ENCODE data around the gene AGR2. TPM values are rescaled to one million over a fixed set of nuclear protein-coding genes. Genes with fewer than 3 reads are reported as not detected.

The AGR2 gene
- total and polyA plus RNA-seq, 10 of the 15 experiments (the other 5 are each of a cell fraction or from before 2014, with no cell fraction given) = 0.67 TPM; not detected in 9

DNA sequence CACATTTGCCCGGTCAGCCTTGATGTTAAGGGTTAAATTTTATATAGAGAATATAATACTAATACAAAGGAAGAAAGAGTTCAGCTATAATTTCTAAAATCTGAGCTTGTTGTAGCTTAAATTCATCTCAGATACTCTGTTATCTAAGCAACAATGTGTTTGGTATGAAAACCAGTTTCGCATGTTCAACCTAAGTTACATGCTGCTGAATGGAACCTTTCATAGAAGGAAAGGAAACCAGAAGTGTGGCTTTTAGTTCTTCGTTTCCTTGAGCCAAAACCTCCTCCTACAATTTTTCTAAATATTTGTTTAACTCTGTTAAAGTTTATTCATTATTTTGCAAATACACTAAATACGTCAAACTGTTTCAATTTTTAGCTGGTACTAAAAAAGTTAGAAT, 18.5 kb downstream of the AGR2 start:
- ChIA-PET POLR2A (no interaction called here), SMC1A (ENCODE audit: uncharacterized antibody, unreplicated experiment) (interaction anchor here (0.8 kb wide), 1 partner anchor 12 kb away, joined by 3 read pairs; no protein-coding TSS in a partner anchor), RAD21 (ENCODE audit: unreplicated experiment) (no interaction called here), CTCF (no interaction called here)
- H3K36me3 ChIP-seq (ENCODE audit: control insufficient read depth in 2 of 2, insufficient read depth in 2 of 2, low read length in 1 of 2) = no peaks in the 10 kb centered on the region
- no peaks in the 10 kb centered on the region for H3K79me2 ChIP-seq (ENCODE audit: control insufficient read depth, insufficient read depth, low read length)
- no peaks in the 10 kb centered on the region for H4K20me1 ChIP-seq (ENCODE audit: control insufficient read depth, insufficient read depth)
- WGBS (ENCODE audit: insufficient coverage, insufficient replicate concordance, low lambda C conversion rate, missing lambda C conversion rate) = 34% methylated on average over 4 of the region's 4 CpGs
- no peaks in the 10 kb centered on the region for H3K4me1 ChIP-seq (ENCODE audit: control insufficient read depth, insufficient read depth, low read length)
- no peak overlapping the region for H3K4me2 ChIP-seq (ENCODE audit: control insufficient read depth, insufficient read depth)
- BruUV-seq (replicated peaks) = no TSS peak
- H3K9me3 ChIP-seq (replicated peaks; ENCODE audit: control insufficient read depth, insufficient read depth, low read length) = no peaks in the 10 kb centered on the region
- intact Hi-C loops (cut with micrococcal nuclease; ENCODE audit: unreplicated experiment) (no loop called here), in situ Hi-C loops (cut with MboI) (no loop called here)
- H3K9ac ChIP-seq (ENCODE audit: control insufficient read depth, insufficient read depth, low read length) = no peak overlapping the region
- H3K27ac ChIP-seq (ENCODE audit: control insufficient read depth, insufficient read depth) = no peak overlapping the region
- no peak for FAIRE-seq
- H3K4me3 ChIP-seq = no peak overlapping the region
- ATAC-seq = no peak
- TF ChIP-seq PKNOX1 (IDR thresholded peaks at IDR 0.05) = no peak
- TF ChIP-seq CREM (IDR thresholded peaks at IDR 0.05; ENCODE audit: low read depth) = no peak
- TF ChIP-seq ZBED1 (IDR thresholded peaks at IDR 0.05; ENCODE audit: borderline replicate concordance) = no peak
- no peak for TF ChIP-seq CBX5 (IDR thresholded peaks at IDR 0.05; ENCODE audit: low read depth)
- TF ChIP-seq, protein P1, sequence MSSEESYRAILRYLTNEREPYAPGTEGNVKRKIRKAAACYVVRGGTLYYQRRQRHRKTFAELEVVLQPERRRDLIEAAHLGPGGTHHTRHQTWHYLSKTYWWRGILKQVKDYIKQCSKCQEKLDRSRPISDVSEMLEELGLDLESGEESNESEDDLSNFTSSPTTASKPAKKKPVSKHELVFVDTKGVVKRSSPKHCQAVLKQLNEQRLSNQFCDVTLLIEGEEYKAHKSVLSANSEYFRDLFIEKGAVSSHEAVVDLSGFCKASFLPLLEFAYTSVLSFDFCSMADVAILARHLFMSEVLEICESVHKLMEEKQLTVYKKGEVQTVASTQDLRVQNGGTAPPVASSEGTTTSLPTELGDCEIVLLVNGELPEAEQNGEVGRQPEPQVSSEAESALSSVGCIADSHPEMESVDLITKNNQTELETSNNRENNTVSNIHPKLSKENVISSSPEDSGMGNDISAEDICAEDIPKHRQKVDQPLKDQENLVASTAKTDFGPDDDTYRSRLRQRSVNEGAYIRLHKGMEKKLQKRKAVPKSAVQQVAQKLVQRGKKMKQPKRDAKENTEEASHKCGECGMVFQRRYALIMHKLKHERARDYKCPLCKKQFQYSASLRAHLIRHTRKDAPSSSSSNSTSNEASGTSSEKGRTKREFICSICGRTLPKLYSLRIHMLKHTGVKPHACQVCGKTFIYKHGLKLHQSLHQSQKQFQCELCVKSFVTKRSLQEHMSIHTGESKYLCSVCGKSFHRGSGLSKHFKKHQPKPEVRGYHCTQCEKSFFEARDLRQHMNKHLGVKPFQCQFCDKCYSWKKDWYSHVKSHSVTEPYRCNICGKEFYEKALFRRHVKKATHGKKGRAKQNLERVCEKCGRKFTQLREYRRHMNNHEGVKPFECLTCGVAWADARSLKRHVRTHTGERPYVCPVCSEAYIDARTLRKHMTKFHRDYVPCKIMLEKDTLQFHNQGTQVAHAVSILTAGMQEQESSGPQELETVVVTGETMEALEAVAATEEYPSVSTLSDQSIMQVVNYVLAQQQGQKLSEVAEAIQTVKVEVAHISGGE (CRISPR knock-in tag; IDR thresholded peaks at IDR 0.05) = no peak
- TF ChIP-seq POU2F2 (IDR thresholded peaks at IDR 0.05; ENCODE audit: borderline replicate concordance, low read depth, low read length) = no peak
- TF ChIP-seq MYB (IDR thresholded peaks at IDR 0.05; ENCODE audit: borderline replicate concordance, low read depth, low read length) = no peak
- TF ChIP-seq TCF12 (IDR thresholded peaks at IDR 0.05; ENCODE audit: low read depth, low read length) = no peak
- no peak for TF ChIP-seq ZNF592 (IDR thresholded peaks at IDR 0.05)
- no peak for TF ChIP-seq CHD1 (IDR thresholded peaks at IDR 0.05; ENCODE audit: low read depth, low read length)
- TF ChIP-seq RAD21 (IDR thresholded peaks at IDR 0.05; ENCODE audit: insufficient read depth, low read depth, low read length) = no peak
- TF ChIP-seq SMAD5 (IDR thresholded peaks at IDR 0.05; ENCODE audit: low read depth) = no peak
- TF ChIP-seq SMC3 (IDR thresholded peaks at IDR 0.05; ENCODE audit: borderline replicate concordance, low read length) = no peak
- TF ChIP-seq KAT2A (conservative IDR thresholded peaks at IDR 0.05; ENCODE audit: control insufficient read depth, low read depth, low read length) = no peak
- no peak for TF ChIP-seq SREBF1 (IDR thresholded peaks at IDR 0.05; ENCODE audit: low read length)
- H3K27me3 ChIP-seq (replicated peaks in 1 of 2; ENCODE audit: control insufficient read depth in 2 of 2, insufficient read depth in 2 of 2, low read length in 1 of 2) = no peaks in the 10 kb centered on the region
- H2AFZ ChIP-seq (ENCODE audit: control insufficient read depth, low read depth, low read length) = no peak overlapping the region
- no peak for DNase-seq (ENCODE audit: low read depth, low spot score)

Measured in GM12878 (cell line).